Heart right ventricle (tissue), 16 donors: ENCODE data around the gene TBC1D22A. TPM values are rescaled to one million over a fixed set of nuclear protein-coding genes. Genes with fewer than 3 reads are reported as not detected.
A peak's percentile ranks its signal among the peaks of the same experiment; 100 is the strongest.

Experiments
- ATAC-seq, 8 donors: fragments of 200-7000 bp; cut with Tn5 transposase; one replicate each; pipeline ENCODE4 v1.9.1; 2020; ENCODE audit warnings: mild to moderate bottlenecking in 8 of 8, moderate library complexity in 8 of 8, moderate number of reproducible peaks in 1 of 8
- DNase-seq, 2 donors: peaks; one replicate each; pipeline ENCODE4 v3.0.0-alpha.2; 2020
- H3K27ac ChIP-seq, 10 donors: fragments of 200-600 bp; sonication (generic) in 2 of 10; one replicate each; pipeline versions ENCODE4 v1.5.0 to v1.8.0; 2020 to 2022; ENCODE audit warnings: mild to moderate bottlenecking in 3 of 10
- H3K27me3 ChIP-seq, 7 donors: fragments of 200-600 bp; one replicate each; pipeline ENCODE4 v1.8.0; 2021 to 2022; ENCODE audit warnings: mild to moderate bottlenecking in 2 of 7
- H3K36me3 ChIP-seq, 9 donors: fragments of 200-600 bp; sonication (generic) in 1 of 9; one replicate each; pipeline versions ENCODE4 v1.5.0 to v1.8.0; 2020 to 2022; ENCODE audit warnings: mild to moderate bottlenecking in 2 of 9
- H3K4me1 ChIP-seq, 9 donors: fragments of 200-600 bp; sonication (generic) in 1 of 9; one replicate each; pipeline versions ENCODE4 v1.5.0 to v1.8.0; 2020 to 2022; ENCODE audit warnings: mild to moderate bottlenecking in 4 of 9
- H3K4me3 ChIP-seq, 10 donors: fragments of 200-600 bp; sonication (generic) in 2 of 10; one replicate each; pipeline versions ENCODE4 v1.5.0 to v1.8.0; 2020 to 2022; ENCODE audit warnings: mild to moderate bottlenecking in 7 of 10, moderate library complexity in 2 of 10
- H3K9me3 ChIP-seq, 11 donors: fragments of 200-600 bp in 10 of 11; sonication (generic) in 2 of 11; one replicate each; pipeline versions ENCODE4 v1.5.0 to v1.8.0; 2013 to 2022; ENCODE audit warnings: mild to moderate bottlenecking in 2 of 11, control low read depth in 1 of 11, moderate library complexity in 1 of 11
- CTCF ChIP-seq, 9 donors: fragments of 200-600 bp; sonication (generic) in 2 of 9; IDR thresholded peaks; one replicate each; pipeline versions ENCODE4 v1.5.0 to v1.8.0; 2021 to 2022; ENCODE audit warnings: antibody characterized with exemption in 9 of 9, mild to moderate bottlenecking in 5 of 9, moderate library complexity in 1 of 9
- WGBS, 2 donors: extraction: QIAGEN DNeasy Blood & Tissue Kit; methylation state at CpG; one replicate each; pipeline ENCODE4 v1.1.7; 2013; ENCODE audit warnings: inconsistent platforms in 1 of 2; 5-methylcytosine and 5-hydroxymethylcytosine counted together
- intact Hi-C, 10 donors: fragments of 100-400 bp; cut with DNase I; formaldehyde crosslinking; loops; one replicate each; pipeline versions ENCODE4 v1.11.1 to v1.14.2; 2022
- polyA plus RNA-seq, 2 donors: library from polyadenylated mRNA; stranded (reverse); fragments of 200-250 nt; gene quantifications; one replicate each; pipeline ENCODE4 v1.2.3, GENCODE V29; 2013
- total RNA-seq, 10 donors: library from RNA; stranded (reverse); fragmentation: NEBNext Ultra II Directional in 3 of 10; extraction: Animal tissue kit (Norgen Biotek cat#: 25700) in 3 of 10; gene quantifications; one replicate each; pipeline versions ENCODE4 v1.2.1 to v1.2.4, GENCODE V29; 2021 to 2023
- donor health status: Arrhythmogenic right ventricular cardiomyopathy.
- donor health status: ischemic (EF 13 %, LVEDD 7.1; RV severe dilation, severe dysfunction).
- donor health status: healthy with polysubstance abuse.
- donor health status: DM: no; HTN: yes; CAD: no.
- donor health status: DM: no; HTN: no; CAD: no.
- donor health status: ischemic (EF 25% LVEDD 6.9; RV normal size, moderate dysfunction).
- donor health status: ischemic (EF 25% LVEDD 5.7; RV mildly dilated, moderate dysfunction).
- donor health status: healthy.
- donor health status: DM: yes; HTN: yes; CAD: no.
- donor health status: Ischemic cardiomyopathy.
- donor health status: ischemic (EF 35%, LVEDD 5.7; RV mildly dilated, moderate dysfunction).
- donor health status: nonischemic (EF 11% LVEDD 7.7; RV severe dilation, severe dysfunction).
- donor health status: DM: yes; HTN: yes; CAD: no.
- donor health status: PGD.
- donor health status: ischemic (EF 29% LVEDD 5.4; RV normal size, mild dysfunction).
- donor health status: nonischemic (EF 23%, LVEDD 6.1; RV moderate dilation, normal function).

The TBC1D22A gene
- total and polyA plus RNA-seq, 12 donors: 7.2 to 27.9 (median 17.9) TPM

DNA sequence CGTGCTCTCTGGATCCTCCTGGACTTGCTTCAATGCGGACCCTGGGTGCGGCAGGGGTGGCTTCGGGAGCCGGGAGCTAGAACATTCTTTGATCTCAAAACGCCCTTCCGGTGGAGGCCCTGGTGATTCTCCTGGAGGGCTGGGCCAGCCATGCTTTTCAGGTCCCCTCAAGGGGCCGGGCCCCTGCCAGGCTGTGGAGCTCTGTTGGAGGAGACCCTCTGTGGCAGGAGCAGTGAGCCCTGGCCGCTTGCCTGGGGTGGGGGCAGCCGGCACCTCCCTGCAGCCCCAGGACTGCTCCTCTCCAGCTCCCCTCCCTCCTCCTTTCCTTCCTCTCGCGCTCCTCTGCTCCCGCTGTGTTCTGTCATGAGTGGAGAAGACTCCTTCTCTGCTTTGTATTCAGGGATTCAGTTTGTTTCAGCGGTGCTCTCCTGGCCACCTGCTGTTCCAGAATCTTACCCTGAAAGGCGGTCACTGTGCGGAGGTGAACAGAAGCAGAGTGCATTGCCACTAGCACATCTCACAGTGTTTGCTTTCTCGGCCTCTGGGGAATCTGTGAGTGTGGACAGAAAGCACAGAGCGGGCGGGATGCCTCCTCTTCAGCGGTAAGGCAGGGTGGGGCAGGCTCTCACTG is 289.1 kb downstream of the TBC1D22A start:
- Histone ChIP-seq H3K4me1 (no peaks in the 10 kb centered on the region), H3K4me3 (no peak overlapping the region), H3K36me3 (peaks cover 0 to 16% (median 0%) of the 10 kb centered on the region in 9 donors), H3K27ac (no peak overlapping the region), H3K9me3 (no peaks in the 10 kb centered on the region), H3K27me3 (no peaks in the 10 kb centered on the region)
- ATAC-seq: no peak
- 88 to 90% methylated on average over 20 of the region's 20 CpGs for WGBS, 2 donors
- peak in 1 of 2 donors; percentile 6 for DNase-seq
- TF ChIP-seq CTCF (IDR thresholded peaks at IDR 0.05): no peak
- intact Hi-C loops: no loop called here

DNA sequence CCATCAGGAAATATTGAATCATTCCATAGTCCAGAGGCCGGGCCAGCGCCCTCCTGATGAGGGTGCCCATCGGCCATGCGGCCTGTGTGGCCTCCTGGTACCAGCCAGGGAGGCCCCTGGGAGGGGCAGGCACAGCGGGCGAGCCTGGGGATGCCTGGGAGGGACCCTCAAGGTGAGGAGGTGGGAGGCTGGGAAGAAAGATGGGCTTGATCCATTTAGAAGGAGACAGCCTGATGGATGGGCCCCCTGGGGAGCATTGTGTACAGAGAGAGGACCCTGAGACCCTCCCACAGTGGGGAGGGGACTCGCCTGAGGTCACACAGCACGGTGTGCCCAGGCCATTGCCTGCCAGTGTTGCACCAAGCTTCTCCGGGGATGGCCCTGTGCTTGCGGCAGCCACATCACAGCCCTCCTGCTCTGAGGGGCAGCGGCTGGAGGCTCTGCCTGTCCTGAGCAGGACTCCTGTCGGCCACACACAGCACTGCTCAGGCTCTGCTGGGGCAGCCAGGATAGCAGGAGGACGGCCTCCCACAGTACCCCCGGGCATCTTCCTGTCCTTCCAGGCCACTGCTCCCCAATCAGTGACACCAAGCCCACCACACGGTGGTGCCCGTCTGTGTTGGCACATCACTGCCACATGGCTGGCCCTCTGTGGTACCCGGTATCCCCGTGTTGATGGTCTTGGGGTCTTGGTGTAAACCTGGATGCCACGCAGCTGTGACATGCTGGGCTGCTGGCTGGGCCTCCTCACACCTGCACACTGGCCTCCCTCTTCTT is 290.0 kb downstream of the TBC1D22A start:
- no peaks in the 10 kb centered on the region for H3K27me3 ChIP-seq
- peak in 1 of 2 donors; percentile 2 for DNase-seq
- no peak for ATAC-seq
- intact Hi-C loops: no loop called here
- no peak for TF ChIP-seq CTCF (IDR thresholded peaks at IDR 0.05)
- H3K36me3 ChIP-seq: peaks cover 0 to 23% (median 0%) of the 10 kb centered on the region in 9 donors
- no peak overlapping the region for H3K27ac ChIP-seq
- no peaks in the 10 kb centered on the region for H3K9me3 ChIP-seq
- WGBS, 2 donors: 96% methylated on average over 19 of the region's 19 CpGs
- H3K4me1 ChIP-seq: no peaks in the 10 kb centered on the region
- H3K4me3 ChIP-seq: no peak overlapping the region

GRCh38 chr22:47053013-47053725 is 290.7 kb downstream of the TBC1D22A start:
- no peak overlapping the region for H3K27ac ChIP-seq
- WGBS, 2 donors: 85 to 89% methylated on average over 14 of the region's 14 CpGs
- no peaks in the 10 kb centered on the region for H3K4me1 ChIP-seq
- no peak for TF ChIP-seq CTCF (IDR thresholded peaks at IDR 0.05)
- no peak for ATAC-seq
- H3K36me3 ChIP-seq: peaks cover 0 to 28% (median 0%) of the 10 kb centered on the region in 9 donors
- intact Hi-C loops: no loop called here
- H3K9me3 ChIP-seq: no peaks in the 10 kb centered on the region
- no peaks in the 10 kb centered on the region for H3K27me3 ChIP-seq
- DNase-seq: peak in 1 of 2 donors; percentile 6
- no peak overlapping the region for H3K4me3 ChIP-seq

DNA sequence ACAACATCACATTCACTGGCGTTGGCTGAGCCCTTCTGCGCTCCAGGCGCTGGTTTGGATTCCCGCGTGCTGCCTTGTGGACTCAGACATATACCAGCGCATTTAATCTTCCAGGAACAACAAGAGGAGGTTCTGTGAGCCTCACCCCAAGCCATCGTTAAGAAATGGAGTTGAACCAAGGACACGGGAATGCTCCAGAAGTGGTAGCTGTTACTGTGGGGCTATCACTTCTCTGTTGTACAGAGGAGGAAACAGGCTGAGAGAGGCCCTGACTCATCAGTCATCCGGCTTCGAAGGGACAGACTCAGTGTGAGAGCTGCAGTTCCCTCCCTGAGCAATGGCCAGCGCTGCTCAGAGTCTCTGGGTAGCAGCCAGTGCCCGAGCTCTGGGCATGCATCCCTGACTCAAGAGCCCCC is 291.3 kb downstream of the TBC1D22A start:
- H3K4me1 ChIP-seq: no peaks in the 10 kb centered on the region
- no peaks in the 10 kb centered on the region for H3K27me3 ChIP-seq
- no peak for TF ChIP-seq CTCF (IDR thresholded peaks at IDR 0.05)
- no peak overlapping the region for H3K27ac ChIP-seq
- intact Hi-C loops: no loop called here
- WGBS, 2 donors: 90 to 93% methylated on average over 12 of the region's 12 CpGs
- DNase-seq (peak in 1 of 2 donors; percentile 1), ATAC-seq (no peak)
- H3K36me3 ChIP-seq: peaks cover 0 to 30% (median 0%) of the 10 kb centered on the region in 9 donors
- no peaks in the 10 kb centered on the region for H3K9me3 ChIP-seq
- no peak overlapping the region for H3K4me3 ChIP-seq
